ENCODE results near the gene PDSS2.
"Not testable (repeated sequence)": the region's sequence is repeated elsewhere in the genome, so short reads cannot be mapped to it uniquely, and the experiment has no call there.

Gene PDSS2

GRCh38 chr6:107416145-107416544 is 43.2 kb downstream of the PDSS2 start:
- DNase-seq: no peak

GRCh38 chr6:107413966-107414645 is 45.3 kb downstream of the PDSS2 start:
- DNase-seq: no peak

GRCh38 chr6:107411161-107411560 is 48.2 kb downstream of the PDSS2 start:
- DNase-seq: no peak

GRCh38 chr6:107409942-107410341 is 49.4 kb downstream of the PDSS2 start:
- DNase-seq: no peak

GRCh38 chr6:107408714-107409113 is 50.6 kb downstream of the PDSS2 start:
- DNase-seq: no peak

GRCh38 chr6:107405002-107405401 is 54.4 kb downstream of the PDSS2 start:
- DNase-seq: no peak

- DNase-seq: no peak
Observed at GRCh38 chr6:107402533-107402932, 56.8 kb downstream of the PDSS2 start.

GRCh38 chr6:107401573-107401972 is 57.8 kb downstream of the PDSS2 start:
- DNase-seq: no peak

GRCh38 chr6:107400616-107401147 is 58.7 kb downstream of the PDSS2 start:
- DNase-seq: no peak

GRCh38 chr6:107399935-107400334 is 59.4 kb downstream of the PDSS2 start:
- DNase-seq: no peak

- DNase-seq: no peak
Observed at GRCh38 chr6:107398001-107398400, 61.4 kb downstream of the PDSS2 start.

GRCh38 chr6:107396211-107396610 is 63.2 kb downstream of the PDSS2 start:
- no peak for DNase-seq

GRCh38 chr6:107392069-107392468 is 67.3 kb downstream of the PDSS2 start:
- no peak for DNase-seq

- no peak for DNase-seq
Observed at GRCh38 chr6:107390685-107391435, 68.5 kb downstream of the PDSS2 start.

GRCh38 chr6:107390056-107390455 is 69.3 kb downstream of the PDSS2 start:
- no peak for DNase-seq

GRCh38 chr6:107386904-107387303 is 72.5 kb downstream of the PDSS2 start:
- no peak for DNase-seq

- DNase-seq: no peak
Observed at GRCh38 chr6:107386340-107386739, 73.0 kb downstream of the PDSS2 start.

- DNase-seq: no peak
Observed at GRCh38 chr6:107383705-107384104, 75.7 kb downstream of the PDSS2 start.

GRCh38 chr6:107374264-107374663 is 85.1 kb downstream of the PDSS2 start:
- DNase-seq: no peak

- DNase-seq: no peak
Observed at GRCh38 chr6:107369493-107369892, 89.9 kb downstream of the PDSS2 start.

- no peak for DNase-seq
Observed at GRCh38 chr6:107368471-107368870, 90.9 kb downstream of the PDSS2 start.

GRCh38 chr6:107364173-107364572 is 95.2 kb downstream of the PDSS2 start:
- DNase-seq: not testable (repeated sequence)

- DNase-seq: no peak
Observed at GRCh38 chr6:107361753-107362604, 97.4 kb downstream of the PDSS2 start.
